ENCODE data around the gene RERG. TPM values are rescaled to one million over a fixed set of nuclear protein-coding genes. Genes with fewer than 3 reads are reported as not detected.
A peak's percentile ranks its signal among the peaks of the same experiment; 100 is the strongest.

Gene RERG
- total and polyA plus RNA-seq, 2 experiments from 2014 or later: 1.1 to 1.5 TPM

DNA sequence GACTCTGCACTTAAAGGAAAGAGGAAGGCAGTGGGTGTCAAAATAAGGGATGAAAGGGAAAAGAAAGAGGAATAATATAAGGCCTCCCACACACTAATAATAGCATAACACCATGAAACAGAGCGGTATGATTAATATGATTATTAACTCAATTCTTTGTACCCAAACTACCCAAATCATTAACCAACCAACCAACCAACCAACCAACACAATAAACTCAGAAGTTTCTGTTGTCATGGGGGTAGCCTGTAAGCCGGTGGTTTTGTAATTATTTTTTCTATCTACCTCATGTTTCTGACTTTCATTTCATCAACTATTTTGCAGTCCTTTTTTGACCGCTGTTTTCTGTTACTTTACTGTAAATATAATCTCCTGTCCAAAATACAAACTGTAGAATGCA is 105.8 kb downstream of the RERG start:
- H3K27ac Mint-ChIP-seq: no peak overlapping the region
- TF ChIP-seq STAT1 (IDR thresholded peaks at IDR 0.05; ENCODE audit: unreplicated experiment): no peak
- TF ChIP-seq, protein P1, sequence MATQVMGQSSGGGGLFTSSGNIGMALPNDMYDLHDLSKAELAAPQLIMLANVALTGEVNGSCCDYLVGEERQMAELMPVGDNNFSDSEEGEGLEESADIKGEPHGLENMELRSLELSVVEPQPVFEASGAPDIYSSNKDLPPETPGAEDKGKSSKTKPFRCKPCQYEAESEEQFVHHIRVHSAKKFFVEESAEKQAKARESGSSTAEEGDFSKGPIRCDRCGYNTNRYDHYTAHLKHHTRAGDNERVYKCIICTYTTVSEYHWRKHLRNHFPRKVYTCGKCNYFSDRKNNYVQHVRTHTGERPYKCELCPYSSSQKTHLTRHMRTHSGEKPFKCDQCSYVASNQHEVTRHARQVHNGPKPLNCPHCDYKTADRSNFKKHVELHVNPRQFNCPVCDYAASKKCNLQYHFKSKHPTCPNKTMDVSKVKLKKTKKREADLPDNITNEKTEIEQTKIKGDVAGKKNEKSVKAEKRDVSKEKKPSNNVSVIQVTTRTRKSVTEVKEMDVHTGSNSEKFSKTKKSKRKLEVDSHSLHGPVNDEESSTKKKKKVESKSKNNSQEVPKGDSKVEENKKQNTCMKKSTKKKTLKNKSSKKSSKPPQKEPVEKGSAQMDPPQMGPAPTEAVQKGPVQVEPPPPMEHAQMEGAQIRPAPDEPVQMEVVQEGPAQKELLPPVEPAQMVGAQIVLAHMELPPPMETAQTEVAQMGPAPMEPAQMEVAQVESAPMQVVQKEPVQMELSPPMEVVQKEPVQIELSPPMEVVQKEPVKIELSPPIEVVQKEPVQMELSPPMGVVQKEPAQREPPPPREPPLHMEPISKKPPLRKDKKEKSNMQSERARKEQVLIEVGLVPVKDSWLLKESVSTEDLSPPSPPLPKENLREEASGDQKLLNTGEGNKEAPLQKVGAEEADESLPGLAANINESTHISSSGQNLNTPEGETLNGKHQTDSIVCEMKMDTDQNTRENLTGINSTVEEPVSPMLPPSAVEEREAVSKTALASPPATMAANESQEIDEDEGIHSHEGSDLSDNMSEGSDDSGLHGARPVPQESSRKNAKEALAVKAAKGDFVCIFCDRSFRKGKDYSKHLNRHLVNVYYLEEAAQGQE (IDR thresholded peaks at IDR 0.05; ENCODE audit: unreplicated experiment): no peak
- no peaks in the 10 kb centered on the region for H3K36me3 ChIP-seq (ENCODE audit: insufficient read depth)

DNA sequence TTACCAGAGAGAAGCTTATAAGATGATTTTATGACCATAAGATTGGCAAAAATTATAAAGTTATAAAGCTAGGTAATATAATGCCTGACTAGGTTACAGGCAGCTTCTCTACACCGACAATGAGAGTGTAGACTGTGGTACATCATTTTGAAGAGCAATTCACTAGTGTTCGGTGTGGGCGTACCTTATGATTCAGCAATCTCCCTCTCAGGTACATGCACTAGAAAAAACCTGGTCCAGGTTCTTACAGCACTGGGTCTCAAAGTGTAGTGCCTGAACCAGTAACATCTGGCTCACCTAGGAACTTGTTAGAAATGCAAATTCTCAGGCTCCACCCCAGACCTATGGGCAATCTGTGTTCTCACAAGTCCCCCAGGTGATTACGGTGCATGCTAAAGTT is 106.7 kb downstream of the RERG start:
- Histone ChIP-seq H3K79me2 (replicated peaks; ENCODE audit: insufficient read depth) (no peaks in the 10 kb centered on the region), H3K4me2 (no peak overlapping the region), H4K20me1 (replicated peaks; ENCODE audit: insufficient read depth) (no peaks in the 10 kb centered on the region), H3K36me3 (ENCODE audit: insufficient read depth) (no peaks in the 10 kb centered on the region), H3K27me3 (ENCODE audit: insufficient read depth) (no peaks in the 10 kb centered on the region), H3K4me1 (ENCODE audit: insufficient read depth) (no peaks in the 10 kb centered on the region), H3K9me2 (ENCODE audit: insufficient read depth) (no peaks in the 10 kb centered on the region), H3F3A (replicated peaks; ENCODE audit: low read depth) (no peaks in the 10 kb centered on the region), H2AFZ (peak overlapping the region; percentile 49; the same call in 1 of the 2 replicates), H3K27ac (ENCODE audit: low read depth) (no peak overlapping the region), H3K4me3 (no peak overlapping the region)
- ATAC-seq (no peak), DNase-seq (ENCODE audit: low spot score) (peak; percentile 11)
- no peak overlapping the region for H3K4me3 Mint-ChIP-seq
- H3K36me3 Mint-ChIP-seq (ENCODE audit: low read depth): no peaks in the 10 kb centered on the region
- H3K9me3 Mint-ChIP-seq: no peaks in the 10 kb centered on the region
- H3K27ac Mint-ChIP-seq: no peak overlapping the region
- H3K4me1 Mint-ChIP-seq: no peaks in the 10 kb centered on the region
- H3K27me3 Mint-ChIP-seq (ENCODE audit: insufficient read depth, low read depth, poor library complexity): no peaks in the 10 kb centered on the region
- TF ChIP-seq STAT1 (IDR thresholded peaks at IDR 0.05; ENCODE audit: unreplicated experiment): no peak
- TF ChIP-seq ZNF331 (CRISPR knock-in tag; IDR thresholded peaks at IDR 0.05; ENCODE audit: low read depth): no peak
- no peak for TF ChIP-seq NANOG (IDR thresholded peaks at IDR 0.05; ENCODE audit: borderline replicate concordance)
- TF ChIP-seq, protein P2, sequence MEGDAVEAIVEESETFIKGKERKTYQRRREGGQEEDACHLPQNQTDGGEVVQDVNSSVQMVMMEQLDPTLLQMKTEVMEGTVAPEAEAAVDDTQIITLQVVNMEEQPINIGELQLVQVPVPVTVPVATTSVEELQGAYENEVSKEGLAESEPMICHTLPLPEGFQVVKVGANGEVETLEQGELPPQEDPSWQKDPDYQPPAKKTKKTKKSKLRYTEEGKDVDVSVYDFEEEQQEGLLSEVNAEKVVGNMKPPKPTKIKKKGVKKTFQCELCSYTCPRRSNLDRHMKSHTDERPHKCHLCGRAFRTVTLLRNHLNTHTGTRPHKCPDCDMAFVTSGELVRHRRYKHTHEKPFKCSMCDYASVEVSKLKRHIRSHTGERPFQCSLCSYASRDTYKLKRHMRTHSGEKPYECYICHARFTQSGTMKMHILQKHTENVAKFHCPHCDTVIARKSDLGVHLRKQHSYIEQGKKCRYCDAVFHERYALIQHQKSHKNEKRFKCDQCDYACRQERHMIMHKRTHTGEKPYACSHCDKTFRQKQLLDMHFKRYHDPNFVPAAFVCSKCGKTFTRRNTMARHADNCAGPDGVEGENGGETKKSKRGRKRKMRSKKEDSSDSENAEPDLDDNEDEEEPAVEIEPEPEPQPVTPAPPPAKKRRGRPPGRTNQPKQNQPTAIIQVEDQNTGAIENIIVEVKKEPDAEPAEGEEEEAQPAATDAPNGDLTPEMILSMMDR (conservative IDR thresholded peaks at IDR 0.05; ENCODE audit: low read depth in 2 of 2): no peak
- TF ChIP-seq POLR2AphosphoS5 (IDR thresholded peaks at IDR 0.05; ENCODE audit: low read depth): no peak
- no peak for TF ChIP-seq EZH2 (IDR thresholded peaks at IDR 0.05; ENCODE audit: low read depth, unreplicated experiment)
- TF ChIP-seq CREB1 (CRISPR knock-in tag; IDR thresholded peaks at IDR 0.05; ENCODE audit: low read depth): no peak
- TF ChIP-seq EZH2phosphoT487 (IDR thresholded peaks at IDR 0.05; ENCODE audit: unreplicated experiment): no peak
- TF ChIP-seq, protein P3, sequence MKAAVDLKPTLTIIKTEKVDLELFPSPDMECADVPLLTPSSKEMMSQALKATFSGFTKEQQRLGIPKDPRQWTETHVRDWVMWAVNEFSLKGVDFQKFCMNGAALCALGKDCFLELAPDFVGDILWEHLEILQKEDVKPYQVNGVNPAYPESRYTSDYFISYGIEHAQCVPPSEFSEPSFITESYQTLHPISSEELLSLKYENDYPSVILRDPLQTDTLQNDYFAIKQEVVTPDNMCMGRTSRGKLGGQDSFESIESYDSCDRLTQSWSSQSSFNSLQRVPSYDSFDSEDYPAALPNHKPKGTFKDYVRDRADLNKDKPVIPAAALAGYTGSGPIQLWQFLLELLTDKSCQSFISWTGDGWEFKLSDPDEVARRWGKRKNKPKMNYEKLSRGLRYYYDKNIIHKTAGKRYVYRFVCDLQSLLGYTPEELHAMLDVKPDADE (IDR thresholded peaks at IDR 0.05): no peak

More for the DNA sequence above, 105.8 kb downstream of the RERG start:
- no peaks in the 10 kb centered on the region for H3K9me3 Mint-ChIP-seq
- Histone ChIP-seq H3K27me3 (ENCODE audit: insufficient read depth) (no peaks in the 10 kb centered on the region), H3K4me2 (no peak overlapping the region), H3K27ac (ENCODE audit: low read depth) (no peak overlapping the region), H3K4me1 (ENCODE audit: insufficient read depth) (no peaks in the 10 kb centered on the region), H3K4me3 (no peak overlapping the region), H3K79me2 (replicated peaks; ENCODE audit: insufficient read depth) (no peaks in the 10 kb centered on the region), H3K9me2 (ENCODE audit: insufficient read depth) (no peaks in the 10 kb centered on the region), H4K20me1 (replicated peaks; ENCODE audit: insufficient read depth) (no peaks in the 10 kb centered on the region), H3F3A (replicated peaks; ENCODE audit: low read depth) (no peaks in the 10 kb centered on the region), H2AFZ (no peak overlapping the region)
- H3K27me3 Mint-ChIP-seq (ENCODE audit: insufficient read depth, low read depth, poor library complexity): no peaks in the 10 kb centered on the region
- ATAC-seq: no peak
- H3K4me1 Mint-ChIP-seq: no peaks in the 10 kb centered on the region
- no peak overlapping the region for H3K4me3 Mint-ChIP-seq
- H3K36me3 Mint-ChIP-seq (ENCODE audit: low read depth): no peaks in the 10 kb centered on the region
- no peak for DNase-seq (ENCODE audit: low spot score)
